GM12878 (cell line): ENCODE data around the gene ZNF280C. TPM values are rescaled to one million over a fixed set of nuclear protein-coding genes. Genes with fewer than 3 reads are reported as not detected.

Source experiments
- BACH1 ChIP-seq: fragments of 450-650 bp; IDR thresholded peaks from 2 replicates; pipeline ENCODE4 v1.6.1; 2017; ENCODE audit warnings: mild to moderate bottlenecking, borderline replicate concordance
- CBFB ChIP-seq: IDR thresholded peaks from 2 replicates; pipeline ENCODE4 v1.6.1; 2016; ENCODE audit warnings: antibody characterized with exemption, low read depth
- CEBPB ChIP-seq, 2 experiments: fragments of 150-350 bp in 1 of 2; IDR thresholded peaks; 2 replicates each; pipeline ENCODE4 v1.6.1; 2012 to 2014; ENCODE audit warnings: low read depth in 2 of 2, low read length in 2 of 2, borderline replicate concordance in 1 of 2, inconsistent platforms in 1 of 2
- DPF2 ChIP-seq: fragments of 450-650 bp; IDR thresholded peaks from 2 replicates; pipeline ENCODE4 v1.6.1; 2017; ENCODE audit warnings: mild to moderate bottlenecking
- E2F4 ChIP-seq: IDR thresholded peaks from 2 replicates; pipeline ENCODE4 v1.6.1; 2012; ENCODE audit warnings: low read depth, low read length, improper control_type of control experiment
- GATAD2B ChIP-seq: fragments of 450-650 bp; conservative IDR thresholded peaks from 2 replicates; pipeline ENCODE4 v1.6.1; 2017; ENCODE audit warnings: low read depth, mild to moderate bottlenecking, moderate library complexity
- HDAC6 ChIP-seq: fragments of 200-600 bp; sonication (generic); IDR thresholded peaks from one replicate; pipeline ENCODE4 v1.8.0; 2017; ENCODE audit warnings: antibody characterized with exemption; ENCODE audit not compliant: unreplicated experiment
- HDGF ChIP-seq: fragments of 450-650 bp; IDR thresholded peaks from 2 replicates; pipeline ENCODE4 v1.6.1; 2016; ENCODE audit warnings: antibody characterized with exemption
- MTA2 ChIP-seq: fragments of 450-650 bp; IDR thresholded peaks from 2 replicates; pipeline ENCODE4 v1.6.1; 2016; ENCODE audit warnings: low read depth, mild to moderate bottlenecking, moderate library complexity
- NFIC ChIP-seq: IDR thresholded peaks from 2 replicates; pipeline ENCODE4 v1.6.1; 2012; ENCODE audit warnings: low read depth, mild to moderate bottlenecking, inconsistent platforms, low read length, moderate library complexity
- NFXL1 ChIP-seq: fragments of 450-650 bp; IDR thresholded peaks from 2 replicates; pipeline ENCODE4 v1.6.1; 2017; ENCODE audit warnings: antibody characterized with exemption, mild to moderate bottlenecking, borderline replicate concordance
- POLR2AphosphoS5 ChIP-seq: IDR thresholded peaks from 2 replicates; pipeline ENCODE4 v1.6.1; 2011; ENCODE audit warnings: mild to moderate bottlenecking, low read length, inconsistent platforms
- RCOR1 ChIP-seq: conservative IDR thresholded peaks from 2 replicates; pipeline ENCODE4 v1.6.1; 2012; ENCODE audit warnings: low read depth, low read length, improper control_type of control experiment
- RUNX3 ChIP-seq: IDR thresholded peaks from 2 replicates; pipeline ENCODE4 v1.6.1; 2012; ENCODE audit warnings: low read length, inconsistent platforms
- TAF1 ChIP-seq: IDR thresholded peaks from 2 replicates; pipeline ENCODE4 v1.6.1; 2011; ENCODE audit warnings: mild to moderate bottlenecking, low read depth, low read length, borderline replicate concordance
- TCF12 ChIP-seq: IDR thresholded peaks from 2 replicates; pipeline ENCODE4 v1.6.1; 2011; ENCODE audit warnings: low read depth, mild to moderate bottlenecking, low read length
- YY1 ChIP-seq: IDR thresholded peaks from 2 replicates; pipeline ENCODE4 v1.6.1; 2011; ENCODE audit warnings: low read depth, mild to moderate bottlenecking, low read length
- ZBTB4 ChIP-seq: fragments of 450-650 bp; formaldehyde crosslinking; IDR thresholded peaks from 2 replicates; pipeline ENCODE4 v1.4.0; 2022; ENCODE audit warnings: mild to moderate bottlenecking, moderate library complexity
- polyA plus RNA-seq, 11 experiments: library from polyadenylated mRNA; depleted of rRNA in 4 of 11; unstranded in 6 of 11; stranded (reverse) in 5 of 11; fragments of >200 nt; fragmentation: Nextera tagmentation in 4 of 11; fragmentation: Illumina TruSeq in 1 of 11; extraction: Ambion mirVana in 4 of 11; extraction: Trizol in 1 of 11; gene quantifications; 1 replicate in 1 of 11; 2 replicates in 10 of 11; pipeline versions ENCODE4 v1.2.1 to v1.2.3, GENCODE V29; 2011 to 2016; ENCODE audit warnings: inconsistent platforms in 2 of 11, missing spikeins in 2 of 11, low read depth in 1 of 11
- total RNA-seq, 4 experiments: library from RNA; depleted of rRNA in 3 of 4; stranded (reverse); fragments of >200 nt in 3 of 4; fragmentation: Illumina TruSeq in 1 of 4; extraction: Trizol in 1 of 4; gene quantifications; 2 replicates each; pipeline versions ENCODE4 v1.2.1 to v1.2.3, GENCODE V29; 2013 to 2021

The ZNF280C gene
- total and polyA plus RNA-seq, 10 of the 15 experiments (the other 5 are each of a cell fraction or from before 2014, with no cell fraction given) = 0.82 to 8.8 (median 5.7) TPM

DNA sequence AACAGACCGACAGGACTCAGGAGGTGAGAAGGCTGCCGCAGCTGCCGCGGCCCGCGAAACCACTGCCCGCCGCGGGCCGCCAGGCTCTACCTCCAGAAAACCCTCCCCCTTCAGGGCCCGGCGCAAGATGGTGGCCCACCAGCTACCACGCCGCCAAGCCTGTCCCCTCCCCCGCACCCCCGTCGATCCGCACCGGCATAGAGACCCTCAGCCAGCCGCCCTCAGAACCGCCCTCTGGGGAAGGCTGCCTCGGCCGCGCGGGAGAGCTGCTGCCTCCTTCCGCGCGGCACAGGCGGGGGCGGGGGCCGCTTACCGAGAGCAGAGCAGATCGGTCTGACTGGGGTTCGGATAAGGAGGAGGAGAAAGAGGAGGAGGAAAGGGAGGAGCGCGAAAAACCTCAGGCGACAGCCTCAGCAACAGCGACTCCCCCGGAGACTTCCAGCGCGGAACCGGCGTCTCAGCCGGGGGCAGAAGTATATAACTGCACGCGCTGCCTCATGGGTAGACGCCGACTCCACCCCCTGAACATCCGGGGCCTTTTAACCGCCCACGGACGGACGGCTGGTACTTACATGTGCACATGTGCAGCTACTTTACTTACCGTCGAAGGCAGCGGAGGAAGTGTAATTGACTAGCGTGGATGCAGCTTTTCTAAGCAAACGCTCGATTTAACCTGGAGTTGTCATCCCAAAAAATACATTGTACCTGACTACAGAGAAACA is at the start of gene ZNF280C (continued):
- no peak for TF ChIP-seq E2F4
- TF ChIP-seq NFIC = no peak
- TF ChIP-seq HDAC6 = no peak
- TF ChIP-seq POLR2AphosphoS5 = peak; percentile 98
- peak; percentile 66 for TF ChIP-seq TAF1
- TF ChIP-seq TCF12 = peak; percentile 30; the same call in 1 of the 2 replicates
- peak; percentile 37; the same call in 1 of the 2 replicates for TF ChIP-seq DPF2
- peak; percentile 51; the same call in 1 of the 2 replicates for TF ChIP-seq HDGF
- peak; percentile 71 for TF ChIP-seq YY1
- no peak; the same call in 1 of the 2 replicates for TF ChIP-seq MTA2
- TF ChIP-seq CEBPB (IDR thresholded peaks at IDR 0.05; ENCODE audit: borderline replicate concordance in 1 of 2, low read depth in 2 of 2, low read length in 2 of 2) = no peak
- no peak for TF ChIP-seq NFXL1
- TF ChIP-seq CBFB = peak; percentile 80
- TF ChIP-seq ZBTB4 = no peak
- TF ChIP-seq BACH1 = 0 out of 2 replicates have a peak, but pooled peaks have one; percentile 22
- TF ChIP-seq RCOR1 = no peak
- peak; percentile 45; the same call in 1 of the 2 replicates for TF ChIP-seq GATAD2B
- peak; percentile 68 for TF ChIP-seq RUNX3
